Epithelial cell of esophagus (primary cell): Measurements from ENCODE around the gene PDK2.

Experiments used
- DNase-seq: peaks from one replicate; pipeline ENCODE4 v3.0.0; 2010; ENCODE audit warnings: low read depth
- H3K4me3 ChIP-seq: 2 replicates; pipeline ENCODE4 v1.5.1; 2011; ENCODE audit warnings: mild to moderate bottlenecking, low read length, control low read depth
- CTCF ChIP-seq: IDR thresholded peaks from 2 replicates; pipeline ENCODE4 v1.5.1; 2011; ENCODE audit warnings: low read depth, mild to moderate bottlenecking, low read length, control low read depth, inconsistent platforms; ENCODE audit not compliant: insufficient read depth; ENCODE audit errors: missing control alignments

PDK2 gene

GRCh38 chr17:50130559-50131305 lies 35.6 kb downstream of the PDK2 start:
- TF ChIP-seq CTCF = no peak
- no peak overlapping the region for H3K4me3 ChIP-seq
- no peak for DNase-seq

- no peak for TF ChIP-seq CTCF
These were observed 37.1 kb downstream of the PDK2 start for GRCh38 chr17:50132104-50132794.

GRCh38 chr17:50133028-50133768 lies 38.0 kb downstream of the PDK2 start:
- DNase-seq = no peak
- no peak for TF ChIP-seq CTCF
- no peak overlapping the region for H3K4me3 ChIP-seq

More at GRCh38 chr17:50132104-50132794, 37.1 kb downstream of the PDK2 start:
- no peak for DNase-seq
- H3K4me3 ChIP-seq = no peak overlapping the region

GRCh38 chr17:50133769-50134099 lies 38.6 kb downstream of the PDK2 start:
- DNase-seq = no peak
- TF ChIP-seq CTCF = no peak

GRCh38 chr17:50134206-50135110 lies 39.3 kb downstream of the PDK2 start:
- DNase-seq = no peak

More at GRCh38 chr17:50133769-50134099, 38.6 kb downstream of the PDK2 start:
- no peak overlapping the region for H3K4me3 ChIP-seq

More at GRCh38 chr17:50134206-50135110, 39.3 kb downstream of the PDK2 start:
- no peak for TF ChIP-seq CTCF
- no peak overlapping the region for H3K4me3 ChIP-seq
